ENCODE data around the gene ABCF2. TPM values are rescaled to one million over a fixed set of nuclear protein-coding genes. Genes with fewer than 3 reads are reported as not detected.

The ABCF2 gene
- total RNA-seq, 3 donors from 2014 or later, result 35.6 to 58.7 (median 42.2) TPM

- no peaks in the 10 kb centered on the region for H3K36me3 ChIP-seq
- H3K27me3 ChIP-seq, result no peaks in the 10 kb centered on the region
- H3K4me3 ChIP-seq, result peak overlapping the region in 1 of 3 donors; percentile 25
- peak overlapping the region; percentile 73 to 89 for H3K27ac ChIP-seq
- DNase-seq (ENCODE audit: low spot score in 2 of 2), result no peak
- H3K9me3 ChIP-seq, result no peaks in the 10 kb centered on the region
- H3K4me1 ChIP-seq, result peaks cover 16 to 36% of the 10 kb centered on the region in 2 donors
- intact Hi-C loops (cut with DNase I; ENCODE audit: low total_unique reads), result no loop called here
- no peak for TF ChIP-seq POLR2A (IDR thresholded peaks at IDR 0.05)
- TF ChIP-seq CTCF (IDR thresholded peaks at IDR 0.05), result no peak
- no peak for TF ChIP-seq POLR2AphosphoS5 (IDR thresholded peaks at IDR 0.05)
Measured at GRCh38 chr7:151273651-151274390, 46.8 kb upstream of the ABCF2 start.

- TF ChIP-seq POLR2A (IDR thresholded peaks at IDR 0.05), result no peak
- TF ChIP-seq POLR2AphosphoS5 (IDR thresholded peaks at IDR 0.05), result no peak
- TF ChIP-seq CTCF (IDR thresholded peaks at IDR 0.05), result no peak
- Histone ChIP-seq H3K9me3 (no peaks in the 10 kb centered on the region), H3K4me3 (no peak overlapping the region), H3K27me3 (no peaks in the 10 kb centered on the region), H3K4me1 (peaks cover 16 to 36% of the 10 kb centered on the region in 2 donors), H3K27ac (peak overlapping the region; percentile 73 to 89), H3K36me3 (no peaks in the 10 kb centered on the region)
- intact Hi-C loops (cut with DNase I; ENCODE audit: low total_unique reads), result no loop called here
- DNase-seq (ENCODE audit: low spot score in 2 of 2), result no peak
Measured at GRCh38 chr7:151272877-151273276, 45.9 kb upstream of the ABCF2 start.

- Histone ChIP-seq H3K27me3 (no peaks in the 10 kb centered on the region), H3K27ac (peak overlapping the region; percentile 73 to 89), H3K4me3 (peak overlapping the region in 1 of 3 donors; percentile 22), H3K9me3 (no peaks in the 10 kb centered on the region), H3K36me3 (no peaks in the 10 kb centered on the region), H3K4me1 (peaks cover 16 to 34% of the 10 kb centered on the region in 2 donors)
- TF ChIP-seq CTCF (IDR thresholded peaks at IDR 0.05) (no peak), POLR2AphosphoS5 (IDR thresholded peaks at IDR 0.05) (no peak), POLR2A (IDR thresholded peaks at IDR 0.05) (no peak)
- no peak for DNase-seq (ENCODE audit: low spot score in 2 of 2)
- intact Hi-C loops (cut with DNase I; ENCODE audit: low total_unique reads), result no loop called here
Measured at GRCh38 chr7:151272405-151272804, 45.4 kb upstream of the ABCF2 start.

- Histone ChIP-seq H3K4me3 (peak overlapping the region in 1 of 3 donors; percentile 22), H3K9me3 (no peaks in the 10 kb centered on the region), H3K4me1 (peaks cover 16 to 31% of the 10 kb centered on the region in 2 donors), H3K27ac (peak overlapping the region; percentile 73 to 89), H3K27me3 (no peaks in the 10 kb centered on the region), H3K36me3 (no peaks in the 10 kb centered on the region)
- TF ChIP-seq CTCF (IDR thresholded peaks at IDR 0.05) (no peak), POLR2A (IDR thresholded peaks at IDR 0.05) (no peak), POLR2AphosphoS5 (IDR thresholded peaks at IDR 0.05) (peak; percentile 81 to 94 (median 85))
- intact Hi-C loops (cut with DNase I; ENCODE audit: low total_unique reads), result no loop called here
- DNase-seq (ENCODE audit: low spot score in 2 of 2), result peak in 1 of 2 donors; percentile 85
Measured at GRCh38 chr7:151271699-151272355, 44.8 kb upstream of the ABCF2 start.

GRCh38 chr7:151269511-151269910 is 42.5 kb upstream of the ABCF2 start:
- no peak for TF ChIP-seq POLR2AphosphoS5 (IDR thresholded peaks at IDR 0.05)
- TF ChIP-seq CTCF (IDR thresholded peaks at IDR 0.05), result no peak
- no peak for TF ChIP-seq POLR2A (IDR thresholded peaks at IDR 0.05)
- intact Hi-C loops (cut with DNase I; ENCODE audit: low total_unique reads), result no loop called here
- Histone ChIP-seq H3K4me1 (peaks cover 16 to 20% of the 10 kb centered on the region in 2 donors), H3K9me3 (no peaks in the 10 kb centered on the region), H3K4me3 (no peak overlapping the region), H3K27me3 (no peaks in the 10 kb centered on the region), H3K36me3 (no peaks in the 10 kb centered on the region), H3K27ac (no peak overlapping the region)
- DNase-seq (ENCODE audit: low spot score in 2 of 2), result no peak
